HG03521 (cell line): Measurements from ENCODE around the gene PNMA8A.

Experiments used
- ATAC-seq: cut with Tn5 transposase; IDR thresholded peaks from one replicate; pipeline ENCODE4 v1.9.1; 2021; ENCODE audit warnings: mild to moderate bottlenecking, moderate library complexity; ENCODE audit not compliant: unreplicated experiment

Gene PNMA8A

GRCh38 chr19:46431824-46432223 lies 39.5 kb downstream of the PNMA8A start:
- no peak for ATAC-seq

- ATAC-seq: no peak
Measured at GRCh38 chr19:46429999-46430398, 41.4 kb downstream of the PNMA8A start.

DNA sequence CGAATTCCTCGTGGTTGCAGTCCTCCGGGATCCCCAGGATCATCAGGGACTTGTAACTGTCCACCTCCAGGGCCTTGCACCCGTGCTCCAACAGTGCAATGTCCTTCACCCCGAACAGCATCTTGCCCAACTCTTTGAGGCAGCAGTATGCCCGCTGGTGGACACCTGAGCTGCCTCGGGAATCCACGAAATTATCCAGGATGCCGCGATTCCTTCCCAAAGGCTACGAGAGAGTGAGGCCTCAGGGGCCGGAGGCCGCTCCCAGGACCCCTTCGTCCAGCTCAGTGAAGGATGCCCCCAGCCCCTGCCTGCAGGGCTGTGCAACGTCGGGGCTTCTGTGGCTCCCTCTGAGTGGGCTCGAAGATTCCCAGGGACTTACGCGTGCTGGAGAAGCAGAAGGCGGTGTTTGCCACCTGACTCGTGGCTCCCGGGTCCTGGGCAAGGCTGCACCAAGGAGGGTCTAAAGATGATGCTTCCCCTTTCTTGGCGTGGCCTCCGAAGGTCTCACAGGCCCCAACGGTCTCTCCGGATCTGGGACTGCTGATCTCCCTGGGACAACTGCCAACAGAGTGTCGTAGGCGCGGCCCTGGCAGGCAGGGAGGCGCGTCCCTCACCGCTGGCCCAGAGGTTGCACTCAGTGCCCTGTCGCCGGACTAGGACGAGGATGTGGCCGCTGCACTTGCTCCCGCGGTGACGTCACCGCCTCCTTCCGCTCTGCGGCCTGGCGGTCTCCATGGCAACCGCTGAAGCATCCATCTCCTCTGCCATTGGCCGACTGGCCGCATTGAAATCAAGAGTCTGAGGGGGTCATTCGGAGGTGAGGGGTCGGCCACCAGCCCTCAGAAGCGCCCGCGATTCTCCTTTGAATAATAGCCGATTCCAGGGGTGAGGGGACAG lies 42.9 kb downstream of the PNMA8A start, which contains the start of gene PNMA8C:
TSS of gene PNMA8C (minus strand) at position 698 of the 897 bp plus-strand sequence. CDS start at position 121, 577 bp downstream.
- no peak for ATAC-seq

DNA sequence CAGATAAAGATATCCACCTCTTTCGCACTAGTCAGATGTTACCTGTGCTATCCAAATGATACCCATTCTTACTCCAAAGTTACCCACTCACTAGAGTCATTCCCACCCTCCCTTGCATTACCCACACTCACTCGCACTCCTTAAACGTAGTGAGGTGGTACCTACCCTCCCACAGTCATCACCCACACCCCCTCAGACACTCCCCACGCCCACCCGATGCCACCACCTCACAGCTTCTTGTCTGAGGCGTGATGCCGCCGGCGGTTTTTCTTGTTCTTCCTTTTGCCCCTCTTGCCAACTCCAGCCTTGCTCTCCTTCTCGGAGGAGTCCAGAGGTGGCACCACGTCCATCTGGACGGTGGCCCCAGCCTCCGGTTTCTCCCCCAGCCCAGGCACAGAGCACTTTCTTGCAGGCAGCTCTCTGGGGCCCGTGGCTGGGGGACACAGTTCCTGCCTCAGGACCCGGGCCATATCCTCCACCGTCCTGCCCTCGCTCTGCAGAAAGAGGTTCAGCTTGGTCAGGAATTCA lies 43.8 kb downstream of the PNMA8A start:
- ATAC-seq: no peak

- ATAC-seq: no peak
Measured at GRCh38 chr19:46426506-46427162, 44.7 kb downstream of the PNMA8A start.

- no peak for ATAC-seq
Measured at GRCh38 chr19:46426035-46426505, 45.3 kb downstream of the PNMA8A start.

GRCh38 chr19:46423188-46423587 lies 48.2 kb downstream of the PNMA8A start:
- ATAC-seq: no peak

DNA sequence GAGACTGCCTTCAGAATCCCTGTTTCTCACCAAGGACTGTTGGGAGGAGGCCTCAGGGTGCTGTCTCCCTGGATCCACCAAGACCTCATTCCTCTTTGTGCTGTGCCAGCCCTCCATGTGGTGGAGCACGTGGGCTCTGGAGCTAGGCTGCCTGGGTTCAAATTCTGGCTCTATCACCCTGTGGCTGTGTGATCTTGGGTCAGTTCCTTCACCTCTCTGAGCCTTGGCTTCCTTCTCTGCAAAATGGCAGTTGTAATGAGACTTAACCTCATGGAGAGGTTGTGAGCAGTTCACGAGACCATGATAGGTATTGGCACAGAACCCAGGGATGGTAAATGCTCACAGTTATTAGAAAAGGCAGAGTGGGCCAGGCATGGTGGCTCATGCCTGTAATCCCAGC lies 49.0 kb downstream of the PNMA8A start:
- no peak for ATAC-seq

GRCh38 chr19:46420056-46420455 lies 51.3 kb downstream of the PNMA8A start:
- ATAC-seq: no peak
